ENCODE results near the gene RAD51.

RAD51 gene

GRCh38 chr15:40775007-40775406 lies 80.0 kb downstream of the RAD51 start:
- no peak for DNase-seq
- no peaks in the 10 kb centered on the region for H3K79me2 ChIP-seq (ENCODE audit: low read length)
- no peaks in the 10 kb centered on the region for H4K20me1 ChIP-seq (ENCODE audit: insufficient read depth, low read length)
- no peak overlapping the region for H3K9ac ChIP-seq (ENCODE audit: low read length)
- no peaks in the 10 kb centered on the region for H3K36me3 ChIP-seq (replicated peaks; ENCODE audit: insufficient read depth, low read length)
- H3K9me3 ChIP-seq (replicated peaks; ENCODE audit: insufficient read depth, low read length), result no peaks in the 10 kb centered on the region
- H3K4me3 ChIP-seq (ENCODE audit: low read length), result no peak overlapping the region
- H3K27me3 ChIP-seq (replicated peaks; ENCODE audit: insufficient read depth, low read length), result no peaks in the 10 kb centered on the region
- H2AFZ ChIP-seq (ENCODE audit: low read length), result no peak overlapping the region
- H3K27ac ChIP-seq (ENCODE audit: low read length), result no peak overlapping the region
- no peaks in the 10 kb centered on the region for H3F3A ChIP-seq (ENCODE audit: insufficient read depth, low read length)
- H3K4me1 ChIP-seq (ENCODE audit: low read length), result peaks cover 19% of the 10 kb centered on the region
- H3K4me2 ChIP-seq (ENCODE audit: low read depth, low read length), result no peak overlapping the region
- H3K9me2 ChIP-seq (replicated peaks; ENCODE audit: insufficient read depth, low read length), result no peaks in the 10 kb centered on the region
- TF ChIP-seq EZH2 (optimal IDR thresholded peaks at IDR 0.05; ENCODE audit: low read depth, low read length) (no peak), CTCF (IDR thresholded peaks at IDR 0.05; ENCODE audit: low read length) (no peak), EZH2phosphoT487 (IDR thresholded peaks at IDR 0.05; ENCODE audit: low read length) (no peak)

- peaks cover 19% of the 10 kb centered on the region for H3K4me1 ChIP-seq (ENCODE audit: low read length)
- no peaks in the 10 kb centered on the region for H3F3A ChIP-seq (ENCODE audit: insufficient read depth, low read length)
- no peaks in the 10 kb centered on the region for H3K9me2 ChIP-seq (replicated peaks; ENCODE audit: insufficient read depth, low read length)
- peak overlapping the region; percentile 38; the same call in 1 of the 2 replicates for H3K4me2 ChIP-seq (ENCODE audit: low read depth, low read length)
- H2AFZ ChIP-seq (ENCODE audit: low read length), result no peak overlapping the region
- H3K27ac ChIP-seq (ENCODE audit: low read length), result no peak overlapping the region
- H3K4me3 ChIP-seq (ENCODE audit: low read length), result no peak overlapping the region
- no peaks in the 10 kb centered on the region for H3K27me3 ChIP-seq (replicated peaks; ENCODE audit: insufficient read depth, low read length)
- H4K20me1 ChIP-seq (ENCODE audit: insufficient read depth, low read length), result no peaks in the 10 kb centered on the region
- H3K9ac ChIP-seq (ENCODE audit: low read length), result no peak overlapping the region
- no peaks in the 10 kb centered on the region for H3K79me2 ChIP-seq (ENCODE audit: low read length)
- TF ChIP-seq EZH2phosphoT487 (IDR thresholded peaks at IDR 0.05; ENCODE audit: low read length), result no peak
- TF ChIP-seq EZH2 (optimal IDR thresholded peaks at IDR 0.05; ENCODE audit: low read depth, low read length), result no peak
- TF ChIP-seq CTCF (IDR thresholded peaks at IDR 0.05; ENCODE audit: low read length), result no peak
- no peaks in the 10 kb centered on the region for H3K36me3 ChIP-seq (replicated peaks; ENCODE audit: insufficient read depth, low read length)
- no peak for DNase-seq
- H3K9me3 ChIP-seq (replicated peaks; ENCODE audit: insufficient read depth, low read length), result no peaks in the 10 kb centered on the region
Measured at GRCh38 chr15:40775740-40776536, 81.0 kb downstream of the RAD51 start.

GRCh38 chr15:40776537-40777141 lies 81.7 kb downstream of the RAD51 start:
- Histone ChIP-seq H3K4me3 (ENCODE audit: low read length) (no peak overlapping the region), H3K9me3 (replicated peaks; ENCODE audit: insufficient read depth, low read length) (no peaks in the 10 kb centered on the region), H3K4me1 (ENCODE audit: low read length) (peaks cover 19% of the 10 kb centered on the region), H3K9me2 (replicated peaks; ENCODE audit: insufficient read depth, low read length) (no peaks in the 10 kb centered on the region), H3K36me3 (replicated peaks; ENCODE audit: insufficient read depth, low read length) (no peaks in the 10 kb centered on the region), H3K9ac (ENCODE audit: low read length) (no peak overlapping the region), H3K4me2 (ENCODE audit: low read depth, low read length) (peak overlapping the region; percentile 38; the same call in 1 of the 2 replicates), H4K20me1 (ENCODE audit: insufficient read depth, low read length) (no peaks in the 10 kb centered on the region), H3K27me3 (replicated peaks; ENCODE audit: insufficient read depth, low read length) (no peaks in the 10 kb centered on the region), H3K79me2 (ENCODE audit: low read length) (no peaks in the 10 kb centered on the region), H2AFZ (ENCODE audit: low read length) (no peak overlapping the region), H3F3A (ENCODE audit: insufficient read depth, low read length) (no peaks in the 10 kb centered on the region), H3K27ac (ENCODE audit: low read length) (peak overlapping the region; percentile 25; the same call in 1 of the 2 replicates)
- TF ChIP-seq EZH2 (optimal IDR thresholded peaks at IDR 0.05; ENCODE audit: low read depth, low read length) (no peak), CTCF (IDR thresholded peaks at IDR 0.05; ENCODE audit: low read length) (no peak), EZH2phosphoT487 (IDR thresholded peaks at IDR 0.05; ENCODE audit: low read length) (no peak)
- DNase-seq, result peak; percentile 82

Measured in MM.1S (cell line).